NCI-H2196 (cell line): ENCODE data around the gene AGXT.

ENCODE experiments used
- DNase-seq: peaks from one replicate; lab custom pipeline; 2025; ENCODE audit not compliant: unreplicated experiment; lab: John Stamatoyannopoulos, UW

The AGXT gene

DNA sequence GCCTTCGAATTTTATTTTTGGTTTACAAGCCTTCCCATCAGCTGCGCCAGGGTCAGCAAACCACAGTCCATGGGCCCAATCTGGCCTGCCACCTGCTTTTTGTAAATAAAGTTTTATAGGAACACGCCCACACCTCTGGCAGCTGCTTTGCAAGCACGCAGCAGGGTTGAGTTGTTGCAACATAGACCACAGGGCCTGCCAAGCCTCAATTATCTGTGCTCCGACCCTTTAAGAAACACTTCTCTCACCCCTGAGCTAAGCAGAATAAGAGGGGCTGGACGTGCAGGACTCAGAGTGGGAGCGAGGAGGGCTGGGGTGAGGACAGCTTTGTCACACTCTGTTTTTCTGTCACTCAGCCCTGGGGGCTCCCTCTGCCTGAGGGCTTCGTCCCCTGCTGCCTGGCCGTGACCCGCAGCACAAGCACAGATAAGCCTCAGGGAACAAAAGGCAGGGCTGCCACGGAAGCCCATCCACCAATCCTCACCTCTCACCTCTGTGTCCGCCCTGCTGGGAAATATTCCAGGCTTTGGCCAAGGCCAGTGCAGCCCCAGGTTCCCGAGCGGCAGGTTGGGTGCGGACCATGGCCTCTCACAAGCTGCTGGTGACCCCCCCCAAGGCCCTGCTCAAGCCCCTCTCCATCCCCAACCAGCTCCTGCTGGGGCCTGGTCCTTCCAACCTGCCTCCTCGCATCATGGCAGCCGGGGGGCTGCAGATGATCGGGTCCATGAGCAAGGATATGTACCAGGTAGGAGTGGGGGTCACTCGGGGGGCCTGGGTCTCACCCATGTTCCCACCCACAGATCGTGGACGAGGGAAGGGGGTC is at the start of gene AGXT:
AGXT (plus strand) TSS at position 539 of the 823 bp plus-strand sequence; CDS start at position 581, 42 bp downstream.
- peak; percentile 55 for DNase-seq

DNA sequence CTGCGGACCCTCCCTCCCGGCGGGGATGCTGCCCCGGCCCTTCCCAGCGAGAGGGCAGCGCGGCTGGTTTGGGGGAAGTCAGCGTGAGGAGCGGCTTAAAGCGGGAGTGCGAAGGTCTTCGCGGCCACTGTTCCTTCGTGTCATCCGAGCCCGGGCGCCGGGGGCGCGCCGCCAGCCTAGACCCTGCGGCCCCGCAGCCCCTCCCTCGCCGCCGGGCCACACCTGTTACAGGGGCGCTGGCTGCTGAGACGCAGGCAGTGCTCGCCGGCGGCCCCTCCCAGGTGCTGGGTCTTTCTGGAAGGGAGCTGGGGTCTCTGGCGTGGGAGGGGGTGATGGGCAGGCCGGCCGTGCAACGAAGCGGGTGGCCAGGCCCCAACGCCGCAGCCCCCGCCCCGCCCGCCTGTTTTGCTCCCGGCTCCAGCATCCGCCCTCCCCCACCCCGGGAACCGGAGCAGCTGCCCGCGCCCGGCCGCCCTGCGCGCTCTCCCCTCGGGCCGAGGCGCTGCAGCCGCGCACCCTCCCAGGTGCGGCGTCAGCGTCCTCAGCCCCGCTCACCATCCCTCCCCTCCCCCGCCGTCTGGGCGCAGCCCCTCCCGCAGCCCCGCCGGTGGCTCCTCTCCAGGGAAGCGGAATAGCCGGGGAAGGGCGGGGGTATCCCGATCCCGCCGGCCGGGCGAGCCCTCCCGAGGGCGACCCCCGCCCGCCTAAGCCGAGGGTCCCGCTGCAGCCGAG is 49.3 kb upstream of the AGXT start:
- DNase-seq = peak; percentile 61

GRCh38 chr2:240819858-240820606 is 48.6 kb upstream of the AGXT start, which contains the start of gene KIF1A:
KIF1A (minus strand) TSS chr2:240820219; CDS start chr2:240797752, 22,467 bp downstream.
- DNase-seq = peak; percentile 95

GRCh38 chr2:240820607-240821428 is 47.8 kb upstream of the AGXT start:
- DNase-seq = peak; percentile 83

DNA sequence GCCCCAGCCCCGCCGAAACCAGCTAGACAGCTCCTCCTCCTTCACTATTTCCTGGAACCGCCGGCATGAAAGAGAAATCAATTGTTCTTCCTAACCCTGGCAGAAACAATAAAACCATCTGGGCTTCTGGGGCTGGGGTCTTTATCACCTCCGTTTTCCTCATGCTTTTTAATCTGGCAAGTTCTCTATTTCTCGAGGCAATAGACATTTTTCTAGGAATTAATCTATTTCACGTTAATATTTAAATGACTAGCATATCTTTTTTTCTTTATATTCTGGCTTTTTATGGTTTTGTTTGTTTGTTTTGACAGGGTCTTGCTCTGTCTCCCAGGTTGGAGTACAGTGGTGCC is 47.2 kb upstream of the AGXT start:
- no peak for DNase-seq

GRCh38 chr2:240822280-240822847 is 46.3 kb upstream of the AGXT start:
- DNase-seq = peak; percentile 66

- DNase-seq = peak; percentile 64
These were observed 44.9 kb upstream of the AGXT start for GRCh38 chr2:240823449-240824336.

DNA sequence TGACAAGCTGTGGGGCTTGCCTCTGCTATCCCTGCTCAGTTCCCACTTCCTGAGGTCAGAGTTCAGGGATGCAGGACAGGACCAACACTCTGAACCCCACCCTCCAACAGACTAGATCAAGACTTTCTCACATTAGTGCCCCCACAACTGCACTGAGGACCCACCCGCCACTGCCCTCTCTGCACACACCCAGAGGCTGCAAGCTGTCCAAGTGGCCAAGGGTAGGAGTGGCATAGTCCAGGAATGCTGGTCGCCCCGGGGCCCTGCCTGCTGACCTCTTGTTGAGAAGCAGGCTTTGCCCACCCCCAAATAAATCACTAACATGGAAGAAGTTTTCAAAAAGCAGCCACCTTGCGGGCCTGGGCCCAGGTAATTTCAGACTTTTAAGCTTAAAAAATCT is 43.1 kb upstream of the AGXT start:
- DNase-seq = no peak

DNA sequence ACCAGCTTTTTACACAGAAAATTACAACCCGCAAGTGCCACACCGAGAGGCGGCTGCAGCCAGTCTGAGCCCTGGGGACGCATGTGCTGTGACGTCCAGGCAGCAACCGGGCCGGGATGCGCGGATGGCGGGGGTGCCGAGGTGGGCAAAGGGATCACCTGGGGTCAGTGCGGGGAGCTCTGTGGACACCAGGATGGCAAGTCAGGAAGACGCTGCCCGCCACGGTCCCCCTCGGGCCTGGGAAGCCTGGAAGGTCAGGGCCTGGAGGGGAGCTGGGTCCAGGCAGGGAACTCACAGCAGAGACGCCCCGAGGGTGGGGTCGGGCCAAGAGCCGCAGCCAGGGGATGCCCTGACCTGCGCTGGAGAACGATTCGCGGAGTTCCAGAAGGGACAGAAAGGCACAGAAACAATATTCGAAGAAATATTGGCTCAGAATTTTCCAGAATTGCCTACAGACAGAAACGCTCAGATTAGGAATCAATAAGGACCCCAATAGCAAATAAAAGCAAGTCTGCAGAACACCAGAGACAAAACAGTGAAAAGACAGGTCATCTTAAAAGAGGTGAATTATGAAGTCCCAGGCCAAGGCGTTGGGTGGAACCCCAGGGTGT is 36.9 kb upstream of the AGXT start:
- no peak for DNase-seq

DNA sequence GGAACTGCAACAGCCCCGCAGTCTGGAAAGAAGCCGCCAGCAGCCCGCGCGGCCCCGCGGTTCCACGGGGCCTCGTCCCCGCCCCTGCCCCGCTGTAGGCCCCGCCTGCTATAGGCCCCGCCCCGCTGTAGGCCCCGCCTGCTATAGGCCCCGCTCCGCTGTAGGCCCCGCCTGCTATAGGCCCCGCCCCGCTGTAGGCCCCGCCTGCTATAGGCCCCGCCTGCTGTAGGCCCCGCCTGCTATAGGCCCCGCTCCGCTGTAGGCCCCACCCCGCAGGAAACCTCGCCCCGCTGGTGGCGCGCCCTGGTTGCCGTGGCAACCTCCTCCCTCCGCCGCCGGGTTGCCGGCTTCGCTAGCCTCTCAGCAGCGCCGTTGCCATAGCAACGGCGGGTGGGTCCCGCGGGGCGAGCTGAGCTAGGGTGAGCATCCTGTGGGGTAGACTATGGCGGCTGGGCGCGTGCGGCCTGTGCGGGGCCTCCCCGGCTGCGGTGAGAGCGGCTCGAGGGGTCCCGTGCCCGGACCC is 36.4 kb upstream of the AGXT start:
- DNase-seq = peak; percentile 99

- no peak for DNase-seq
These were observed 35.6 kb upstream of the AGXT start for GRCh38 chr2:240832921-240833494.

DNA sequence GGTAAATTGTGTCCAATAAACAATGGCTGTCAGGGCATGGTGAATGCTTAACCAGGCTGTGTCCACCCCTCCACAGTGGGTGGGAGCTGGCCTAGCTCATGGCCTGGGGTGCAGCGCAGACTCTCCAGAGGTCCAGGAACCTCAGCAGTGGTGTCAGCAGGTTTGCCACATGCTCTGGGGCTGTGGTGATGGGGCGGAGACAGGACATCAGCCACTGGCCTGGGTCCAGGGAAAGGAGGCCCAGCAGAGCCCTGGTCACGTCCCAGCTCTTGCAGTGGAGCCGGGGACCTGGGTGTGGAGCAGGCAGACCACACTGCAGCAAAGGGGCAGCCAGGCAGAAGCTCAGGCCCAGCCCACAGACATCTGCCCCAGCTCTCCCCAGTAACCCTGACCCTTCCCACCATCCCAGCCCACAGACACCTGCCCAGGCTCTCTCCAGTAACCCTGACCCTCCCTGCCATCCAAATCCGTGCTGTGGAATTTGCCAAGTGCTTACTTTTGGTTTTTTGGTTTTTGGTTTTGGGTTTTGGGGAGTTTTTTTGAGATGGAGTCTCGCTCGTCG is 34.8 kb upstream of the AGXT start:
- DNase-seq = no peak

GRCh38 chr2:240834377-240834975 is 34.1 kb upstream of the AGXT start:
- DNase-seq = no peak

DNA sequence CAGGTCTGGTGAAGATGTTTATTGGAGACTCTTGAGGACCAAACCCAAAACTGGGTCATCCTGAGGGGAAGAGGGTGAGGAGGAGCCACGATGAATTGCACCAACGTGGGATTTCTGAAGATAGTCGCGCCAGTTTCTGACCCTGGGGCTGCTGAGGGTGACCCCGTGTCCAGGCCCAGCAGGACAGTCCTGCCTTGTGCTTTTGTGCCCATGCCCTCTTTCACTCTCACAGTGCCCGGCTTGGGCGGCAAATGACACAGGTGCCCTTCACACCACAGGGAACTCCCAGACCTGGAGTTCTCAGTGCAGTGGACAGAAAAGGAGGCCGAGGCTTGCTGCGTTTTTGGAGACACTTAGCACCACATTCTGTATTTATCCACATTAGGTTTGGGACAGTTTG is 33.1 kb upstream of the AGXT start:
- no peak for DNase-seq

GRCh38 chr2:240836781-240837467 is 31.7 kb upstream of the AGXT start:
- DNase-seq = no peak

DNA sequence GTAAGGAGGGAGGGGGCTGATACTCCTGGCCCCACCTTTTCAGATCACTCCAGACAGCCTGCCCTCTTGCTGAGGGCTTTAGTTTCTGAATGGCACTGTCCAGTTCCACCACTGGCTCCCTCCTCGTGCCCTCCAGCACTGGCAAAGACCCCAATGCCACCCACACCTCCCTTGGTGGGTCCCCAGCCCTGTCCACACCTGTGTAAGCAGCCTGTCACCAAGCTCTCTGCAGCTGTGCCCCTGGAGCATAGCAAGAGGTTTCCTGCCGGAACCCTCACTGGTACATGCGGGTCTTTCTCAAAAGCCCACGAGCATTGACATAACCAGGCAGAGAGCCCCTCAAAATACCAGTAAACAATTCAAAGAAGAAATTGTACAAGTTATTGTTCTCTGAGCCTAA is 31.0 kb upstream of the AGXT start:
- DNase-seq = no peak
